Esophagus muscularis mucosa (tissue), 4 donors: ENCODE data around the gene FAM124A. TPM values are rescaled to one million over a fixed set of nuclear protein-coding genes. Genes with fewer than 3 reads are reported as not detected.

Experiments used
- DNase-seq: peaks from one replicate; pipeline ENCODE4 v3.0.0-alpha.2; 2017; ENCODE audit errors: extremely low spot score
- H3K27ac ChIP-seq, 4 donors: fragments of 200-600 bp; sonication (generic); replicated peaks in 1 of 4; 1 replicate in 3 of 4; 2 replicates in 1 of 4; pipeline ENCODE4 v1.5.1; 2016 to 2019; ENCODE audit warnings: mild to moderate bottlenecking in 1 of 4
- H3K27me3 ChIP-seq, 4 donors: fragments of 200-600 bp; sonication (generic); one replicate each; pipeline versions ENCODE4 v1.5.1 to v1.6.0; 2016 to 2019
- H3K36me3 ChIP-seq, 4 donors: fragments of 200-600 bp; sonication (generic); one replicate each; pipeline ENCODE4 v1.5.1; 2016 to 2019
- H3K4me1 ChIP-seq, 4 donors: fragments of 200-600 bp; sonication (generic); one replicate each; pipeline ENCODE4 v1.5.1; 2016 to 2019
- H3K4me3 ChIP-seq, 4 donors: fragments of 200-600 bp; sonication (generic); 1 replicate in 2 of 4; 2 replicates in 2 of 4; pipeline ENCODE4 v1.5.1; 2016 to 2019; ENCODE audit warnings: mild to moderate bottlenecking in 4 of 4, moderate library complexity in 1 of 4
- H3K9me3 ChIP-seq, 4 donors: fragments of 200-600 bp; sonication (generic); 1 replicate in 3 of 4; 2 replicates in 1 of 4; pipeline ENCODE4 v1.5.1; 2016 to 2019
- EP300 ChIP-seq: sonication (generic); formaldehyde crosslinking; IDR thresholded peaks from one replicate; pipeline ENCODE4 v1.6.1; 2017; ENCODE audit warnings: antibody characterized with exemption
- POLR2A ChIP-seq: fragments of 450-650 bp; IDR thresholded peaks from one replicate; pipeline ENCODE4 v1.6.1; 2017; ENCODE audit warnings: antibody characterized with exemption, moderate library complexity, mild to moderate bottlenecking, low read depth
- POLR2AphosphoS5 ChIP-seq, 2 donors: sonication (generic); formaldehyde crosslinking; IDR thresholded peaks; one replicate each; pipeline ENCODE4 v1.6.1; 2017; ENCODE audit warnings: antibody characterized with exemption in 2 of 2
- WGBS: methylation state at CpG from one replicate; pipeline ENCODE4 v1.1.5; 2018; 5-methylcytosine and 5-hydroxymethylcytosine counted together
- intact Hi-C: fragments of 100-400 bp; cut with DNase I; formaldehyde crosslinking; loops from one replicate; pipeline ENCODE4 v1.15.1; 2023
- total RNA-seq, 4 donors: library from RNA; depleted of rRNA; stranded (reverse); fragments of >200 nt; gene quantifications; one replicate each; pipeline versions ENCODE4 v1.1.0 to v1.2.1, GENCODE V29; 2016
- TF ChIP-seq, protein P1 (sequence below), 3 experiments: fragments of 200-600 bp in 2 of 3; fragments of 450-650 bp in 1 of 3; sonication (generic) in 2 of 3; IDR thresholded peaks; one replicate each; pipeline ENCODE4 v1.5.1; 2017 to 2019; ENCODE audit warnings: antibody characterized with exemption in 3 of 3, mild to moderate bottlenecking in 2 of 3, moderate library complexity in 1 of 3

The FAM124A gene
- total RNA-seq, 4 donors from 2014 or later, result 17.0 to 30.3 (median 21.0) TPM

DNA sequence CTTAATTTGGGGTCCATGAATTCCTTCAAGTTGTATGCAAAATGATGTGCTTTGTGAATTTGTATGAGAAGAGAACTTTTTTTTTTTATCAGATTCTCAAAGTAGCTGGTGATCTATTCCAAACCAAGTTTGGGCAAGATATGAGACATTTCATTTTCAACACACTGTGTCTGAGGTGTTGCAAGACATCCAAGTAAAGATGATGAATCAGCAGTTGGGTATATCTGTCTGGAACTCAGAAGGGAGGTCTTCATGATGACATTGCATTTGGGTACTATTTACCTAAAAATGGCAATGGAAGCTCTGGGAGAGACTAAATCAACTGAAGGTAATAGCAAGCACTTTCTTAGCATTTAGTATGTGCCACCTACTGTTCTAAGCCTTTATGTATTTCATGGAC is 2.8 kb downstream of the FAM124A start:
- H3K9me3 ChIP-seq, result no peaks in the 10 kb centered on the region
- peaks cover 26 to 83% (median 70%) of the 10 kb centered on the region in 4 donors for H3K4me1 ChIP-seq
- no peaks in the 10 kb centered on the region for H3K27me3 ChIP-seq
- DNase-seq, result no peak
- H3K27ac ChIP-seq, result peak overlapping the region in 3 of 4 donors; percentile 90 to 91 (median 90)
- intact Hi-C loops, result no loop called here
- no peaks in the 10 kb centered on the region for H3K36me3 ChIP-seq
- no peak overlapping the region for H3K4me3 ChIP-seq
- TF ChIP-seq EP300 (no peak), POLR2A (no peak), POLR2AphosphoS5 (IDR thresholded peaks at IDR 0.05) (no peak)
- TF ChIP-seq, protein P1, sequence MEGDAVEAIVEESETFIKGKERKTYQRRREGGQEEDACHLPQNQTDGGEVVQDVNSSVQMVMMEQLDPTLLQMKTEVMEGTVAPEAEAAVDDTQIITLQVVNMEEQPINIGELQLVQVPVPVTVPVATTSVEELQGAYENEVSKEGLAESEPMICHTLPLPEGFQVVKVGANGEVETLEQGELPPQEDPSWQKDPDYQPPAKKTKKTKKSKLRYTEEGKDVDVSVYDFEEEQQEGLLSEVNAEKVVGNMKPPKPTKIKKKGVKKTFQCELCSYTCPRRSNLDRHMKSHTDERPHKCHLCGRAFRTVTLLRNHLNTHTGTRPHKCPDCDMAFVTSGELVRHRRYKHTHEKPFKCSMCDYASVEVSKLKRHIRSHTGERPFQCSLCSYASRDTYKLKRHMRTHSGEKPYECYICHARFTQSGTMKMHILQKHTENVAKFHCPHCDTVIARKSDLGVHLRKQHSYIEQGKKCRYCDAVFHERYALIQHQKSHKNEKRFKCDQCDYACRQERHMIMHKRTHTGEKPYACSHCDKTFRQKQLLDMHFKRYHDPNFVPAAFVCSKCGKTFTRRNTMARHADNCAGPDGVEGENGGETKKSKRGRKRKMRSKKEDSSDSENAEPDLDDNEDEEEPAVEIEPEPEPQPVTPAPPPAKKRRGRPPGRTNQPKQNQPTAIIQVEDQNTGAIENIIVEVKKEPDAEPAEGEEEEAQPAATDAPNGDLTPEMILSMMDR (IDR thresholded peaks at IDR 0.05), result no peak

DNA sequence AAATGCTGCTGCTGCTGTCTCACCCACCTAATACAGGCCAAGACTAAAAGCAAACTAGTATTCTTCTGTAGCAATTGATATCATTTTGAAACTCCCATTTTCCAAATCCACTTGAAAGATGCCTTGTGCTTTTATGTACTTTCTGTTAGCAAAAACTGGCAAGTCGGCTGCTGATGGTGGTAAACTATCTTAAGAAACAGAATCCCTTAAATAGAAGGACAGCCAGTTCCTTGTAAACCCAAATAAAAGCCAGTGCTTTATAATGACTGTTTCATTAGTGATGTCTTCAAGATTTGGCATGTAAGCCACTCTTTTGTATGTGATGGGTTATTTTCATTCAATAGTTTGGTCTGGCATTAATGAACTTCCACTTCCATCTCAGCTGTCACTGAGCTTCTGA is 5.2 kb downstream of the FAM124A start:
- H3K27ac ChIP-seq, result peak overlapping the region; percentile 24 to 91 (median 90)
- no peak overlapping the region for H3K4me3 ChIP-seq
- TF ChIP-seq EP300 (no peak), POLR2A (no peak), POLR2AphosphoS5 (IDR thresholded peaks at IDR 0.05) (no peak)
- TF ChIP-seq, protein P1 (IDR thresholded peaks at IDR 0.05), result no peak
- WGBS, result 35% methylated on average over 1 of the region's 1 CpG
- peaks cover 0 to 6% (median under 1%) of the 10 kb centered on the region in 4 donors for H3K36me3 ChIP-seq
- no peaks in the 10 kb centered on the region for H3K9me3 ChIP-seq
- intact Hi-C loops, result no loop called here
- no peaks in the 10 kb centered on the region for H3K27me3 ChIP-seq
- peaks cover 33 to 91% (median 80%) of the 10 kb centered on the region in 4 donors for H3K4me1 ChIP-seq
- DNase-seq, result no peak

DNA sequence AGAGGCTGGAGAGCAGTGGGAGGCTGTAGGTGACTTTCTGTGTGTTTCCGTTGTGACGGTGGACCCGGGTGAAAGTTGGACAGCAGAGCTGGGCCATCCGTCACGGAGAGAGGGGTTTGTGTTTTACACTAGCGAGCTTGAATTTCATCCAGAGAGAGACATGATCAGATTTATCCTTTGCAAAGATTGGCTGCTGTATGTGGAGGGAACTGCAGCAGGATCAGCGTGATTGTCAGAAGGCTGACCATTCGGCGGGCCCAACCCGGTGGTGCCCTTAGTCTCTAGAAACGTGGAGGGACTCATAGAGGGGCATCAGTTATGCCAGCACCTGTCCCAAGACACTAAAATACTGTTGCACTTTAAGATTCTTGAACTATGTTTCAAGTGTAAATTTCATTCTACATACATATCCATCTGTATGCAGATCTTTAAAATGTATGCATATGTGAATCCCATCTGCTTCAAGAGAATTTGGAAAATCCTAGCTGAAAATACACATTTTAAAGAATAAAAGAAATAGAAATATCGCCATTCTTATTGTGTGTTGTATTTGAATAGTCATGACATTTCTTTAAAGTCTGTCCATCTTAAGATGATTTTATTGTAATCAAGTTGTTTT is 7.0 kb downstream of the FAM124A start:
- TF ChIP-seq EP300 (no peak), POLR2A (no peak), POLR2AphosphoS5 (IDR thresholded peaks at IDR 0.05) (no peak)
- TF ChIP-seq, protein P1 (IDR thresholded peaks at IDR 0.05), result no peak
- no peak for DNase-seq
- Histone ChIP-seq H3K9me3 (no peaks in the 10 kb centered on the region), H3K36me3 (peaks cover 0 to 8% (median 4%) of the 10 kb centered on the region in 4 donors), H3K4me1 (peaks cover 23 to 74% (median 68%) of the 10 kb centered on the region in 4 donors), H3K27ac (peak overlapping the region; percentile 20 to 91 (median 90)), H3K27me3 (no peaks in the 10 kb centered on the region), H3K4me3 (no peak overlapping the region)
- intact Hi-C loops, result no loop called here
- 87% methylated on average over 12 of the region's 12 CpGs for WGBS

DNA sequence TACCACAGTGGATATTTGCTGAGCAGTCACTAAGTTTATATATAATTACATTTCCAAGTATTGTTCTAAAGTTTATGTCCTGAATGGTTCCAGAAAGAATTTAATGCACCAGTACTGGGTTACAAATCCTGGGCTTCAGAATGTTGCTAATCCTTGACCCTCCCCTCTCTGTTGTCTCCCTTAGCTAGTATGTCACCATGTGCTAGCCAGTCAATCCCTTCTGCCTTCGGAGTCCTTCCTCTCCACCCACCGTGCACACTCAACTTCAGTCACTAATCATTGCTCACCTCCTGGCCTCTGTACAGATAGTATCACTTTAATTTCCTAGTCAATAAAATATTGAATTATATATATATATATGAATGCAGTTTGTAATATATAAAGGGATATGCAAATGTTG is 7.5 kb downstream of the FAM124A start:
- Histone ChIP-seq H3K9me3 (no peaks in the 10 kb centered on the region), H3K4me1 (peaks cover 19 to 69% (median 63%) of the 10 kb centered on the region in 4 donors), H3K36me3 (peaks cover 0 to 12% (median 4%) of the 10 kb centered on the region in 4 donors), H3K4me3 (peak overlapping the region in 1 of 4 donors; percentile 37), H3K27me3 (no peaks in the 10 kb centered on the region), H3K27ac (peak overlapping the region; percentile 77 to 91 (median 90))
- 32% methylated on average over 2 of the region's 2 CpGs for WGBS
- DNase-seq, result no peak
- intact Hi-C loops, result no loop called here
- TF ChIP-seq EP300 (no peak), POLR2AphosphoS5 (IDR thresholded peaks at IDR 0.05) (no peak), POLR2A (no peak)
- TF ChIP-seq, protein P1 (IDR thresholded peaks at IDR 0.05), result no peak
